Measurements from ENCODE around the gene KRT33B. TPM values are rescaled to one million over a fixed set of nuclear protein-coding genes. Genes with fewer than 3 reads are reported as not detected.

The KRT33B gene
- total RNA-seq, 2 donors from 2014 or later, result not detected

- H3K4me1 ChIP-seq, result no peaks in the 10 kb centered on the region
- TF ChIP-seq POLR2A (IDR thresholded peaks at IDR 0.05), result no peak
- TF ChIP-seq, protein P1, sequence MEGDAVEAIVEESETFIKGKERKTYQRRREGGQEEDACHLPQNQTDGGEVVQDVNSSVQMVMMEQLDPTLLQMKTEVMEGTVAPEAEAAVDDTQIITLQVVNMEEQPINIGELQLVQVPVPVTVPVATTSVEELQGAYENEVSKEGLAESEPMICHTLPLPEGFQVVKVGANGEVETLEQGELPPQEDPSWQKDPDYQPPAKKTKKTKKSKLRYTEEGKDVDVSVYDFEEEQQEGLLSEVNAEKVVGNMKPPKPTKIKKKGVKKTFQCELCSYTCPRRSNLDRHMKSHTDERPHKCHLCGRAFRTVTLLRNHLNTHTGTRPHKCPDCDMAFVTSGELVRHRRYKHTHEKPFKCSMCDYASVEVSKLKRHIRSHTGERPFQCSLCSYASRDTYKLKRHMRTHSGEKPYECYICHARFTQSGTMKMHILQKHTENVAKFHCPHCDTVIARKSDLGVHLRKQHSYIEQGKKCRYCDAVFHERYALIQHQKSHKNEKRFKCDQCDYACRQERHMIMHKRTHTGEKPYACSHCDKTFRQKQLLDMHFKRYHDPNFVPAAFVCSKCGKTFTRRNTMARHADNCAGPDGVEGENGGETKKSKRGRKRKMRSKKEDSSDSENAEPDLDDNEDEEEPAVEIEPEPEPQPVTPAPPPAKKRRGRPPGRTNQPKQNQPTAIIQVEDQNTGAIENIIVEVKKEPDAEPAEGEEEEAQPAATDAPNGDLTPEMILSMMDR (IDR thresholded peaks at IDR 0.05), result no peak
- H3K4me3 ChIP-seq, result no peak overlapping the region
- WGBS, 2 donors, result 61 to 76% methylated on average over 5 to 10 of the region's 10 CpGs
- intact Hi-C loops (cut with DNase I), result no loop called here
- H3K36me3 ChIP-seq (replicated peaks in 1 of 2; ENCODE audit: insufficient read depth in 1 of 2, low read depth in 2 of 2), result no peaks in the 10 kb centered on the region
- no peaks in the 10 kb centered on the region for H3K27me3 ChIP-seq
- ATAC-seq (no peak), DNase-seq (no peak)
- no peaks in the 10 kb centered on the region for H3K9me3 ChIP-seq
- no peak overlapping the region for H3K27ac ChIP-seq
Observed at GRCh38 chr17:41394254-41394996, 24.8 kb upstream of the KRT33B start.

- H3K4me1 ChIP-seq, result no peaks in the 10 kb centered on the region
- no peaks in the 10 kb centered on the region for H3K36me3 ChIP-seq (replicated peaks in 1 of 2; ENCODE audit: insufficient read depth in 1 of 2, low read depth in 2 of 2)
- H3K27ac ChIP-seq, result no peak overlapping the region
- no peak overlapping the region for H3K4me3 ChIP-seq
- 72 to 83% methylated on average over 10 of the region's 10 CpGs for WGBS, 2 donors
- ATAC-seq (no peak), DNase-seq (no peak)
- intact Hi-C loops (cut with DNase I), result no loop called here
- no peaks in the 10 kb centered on the region for H3K9me3 ChIP-seq
- H3K27me3 ChIP-seq, result no peaks in the 10 kb centered on the region
- TF ChIP-seq, protein P1 (IDR thresholded peaks at IDR 0.05), result no peak
- no peak for TF ChIP-seq POLR2A (IDR thresholded peaks at IDR 0.05)
Observed at GRCh38 chr17:41393826-41394225, 24.2 kb upstream of the KRT33B start.

DNA sequence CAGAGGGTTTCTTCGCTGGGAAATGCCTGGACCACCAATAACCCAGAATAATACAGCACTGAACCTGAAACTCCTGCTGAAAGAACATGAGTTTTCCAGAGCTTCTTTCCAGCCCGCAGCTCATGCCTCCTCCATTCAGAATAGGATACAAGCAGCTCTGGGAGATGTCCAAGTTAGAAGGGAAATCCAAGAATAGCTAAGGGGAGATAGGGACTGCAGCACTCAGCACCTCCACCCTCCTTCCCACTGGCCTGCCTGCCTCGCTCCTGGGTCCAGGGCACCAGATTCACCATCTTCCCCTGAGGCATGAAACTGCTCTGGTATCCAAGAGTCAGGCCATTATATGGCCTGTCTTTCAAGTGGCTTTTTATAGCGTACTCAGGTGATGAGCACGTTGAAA lies 23.7 kb upstream of the KRT33B start:
- H3K4me3 ChIP-seq, result no peak overlapping the region
- no peaks in the 10 kb centered on the region for H3K27me3 ChIP-seq
- 55 to 57% methylated on average over 5 of the region's 5 CpGs for WGBS, 2 donors
- DNase-seq, result no peak
- H3K36me3 ChIP-seq (replicated peaks in 1 of 2; ENCODE audit: insufficient read depth in 1 of 2, low read depth in 2 of 2), result no peaks in the 10 kb centered on the region
- H3K4me1 ChIP-seq, result no peaks in the 10 kb centered on the region
- TF ChIP-seq, protein P1 (IDR thresholded peaks at IDR 0.05), result no peak
- TF ChIP-seq POLR2A (IDR thresholded peaks at IDR 0.05), result no peak
- no peaks in the 10 kb centered on the region for H3K9me3 ChIP-seq
- ATAC-seq, result no peak
- no peak overlapping the region for H3K27ac ChIP-seq
- intact Hi-C loops (cut with DNase I), result no loop called here

DNA sequence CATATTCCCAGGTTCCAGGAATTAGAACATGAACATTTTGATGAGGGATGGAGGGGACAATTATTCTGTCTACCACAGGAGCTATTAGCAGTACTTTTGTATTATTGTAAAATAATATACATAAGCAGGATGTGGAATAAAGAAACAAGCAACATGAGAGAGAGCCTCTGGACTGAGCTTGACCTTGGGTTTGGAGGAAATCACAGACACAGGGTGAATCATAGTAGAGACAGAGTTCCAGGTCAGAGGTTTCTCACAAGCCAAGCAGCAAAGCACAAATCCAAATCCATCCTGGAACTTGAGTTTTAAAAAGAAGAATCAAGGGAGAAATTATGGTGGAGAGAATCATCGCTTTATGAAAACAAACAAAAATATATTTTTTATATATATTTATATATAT lies 22.7 kb upstream of the KRT33B start:
- no peak for ATAC-seq

More for the DNA sequence above, 22.7 kb upstream of the KRT33B start:
- Histone ChIP-seq H3K27me3 (no peaks in the 10 kb centered on the region), H3K4me1 (no peaks in the 10 kb centered on the region), H3K36me3 (replicated peaks in 1 of 2; ENCODE audit: insufficient read depth in 1 of 2, low read depth in 2 of 2) (no peaks in the 10 kb centered on the region), H3K27ac (no peak overlapping the region), H3K4me3 (no peak overlapping the region), H3K9me3 (no peaks in the 10 kb centered on the region)
- no peak for DNase-seq
- 98 to 100% methylated on average over 1 of the region's 1 CpG for whole genome bisulfite sequencing, 2 donors
- no peak for TF ChIP-seq POLR2A (IDR thresholded peaks at IDR 0.05)
- TF ChIP-seq, protein P1 (IDR thresholded peaks at IDR 0.05), result no peak
- intact Hi-C loops (cut with DNase I), result no loop called here

All from body of pancreas (tissue), 4 donors.